Endothelial cell of umbilical vein (primary cell): ENCODE data around the gene RELCH.

Experiments used
- EZH2 ChIP-seq: IDR thresholded peaks from 2 replicates; pipeline ENCODE4 v1.6.1; 2012; ENCODE audit warnings: borderline replicate concordance, low read depth, mild to moderate bottlenecking, moderate library complexity, low read length, inconsistent platforms; ENCODE audit not compliant: severe bottlenecking
- FOS ChIP-seq: IDR thresholded peaks from 2 replicates; pipeline ENCODE4 v1.6.1; 2011; ENCODE audit warnings: mild to moderate bottlenecking, low read length, moderate library complexity, borderline replicate concordance; ENCODE audit not compliant: insufficient read depth
- GATA2 ChIP-seq: IDR thresholded peaks from 2 replicates; pipeline ENCODE4 v1.7.0; 2011; ENCODE audit warnings: low read depth, mild to moderate bottlenecking, moderate library complexity, mixed read lengths, low read length; ENCODE audit not compliant: insufficient read length, insufficient read depth
- JUN ChIP-seq: IDR thresholded peaks from 2 replicates; pipeline ENCODE4 v1.6.1; 2011; ENCODE audit warnings: borderline replicate concordance, low read depth; ENCODE audit not compliant: insufficient read length, insufficient read depth
- MYC ChIP-seq: IDR thresholded peaks from one replicate; pipeline ENCODE4 v1.6.1; 2011; ENCODE audit warnings: mild to moderate bottlenecking, low read depth, low read length
- POLR2A ChIP-seq: IDR thresholded peaks from 2 replicates; pipeline ENCODE4 v1.6.1; 2012; ENCODE audit warnings: low read depth, mild to moderate bottlenecking, control low read depth, low read length
- POLR2AphosphoS5 ChIP-seq: IDR thresholded peaks from 2 replicates; pipeline ENCODE4 v1.6.1; 2012; ENCODE audit warnings: low read depth, mild to moderate bottlenecking, control low read depth, low read length, moderate library complexity; ENCODE audit not compliant: insufficient read depth
- TF ChIP-seq, protein P1 (sequence below), 2 donors: IDR thresholded peaks; 1 replicate in 1 of 2; 2 replicates in 1 of 2; pipeline ENCODE4 v1.5.1; 2011; ENCODE audit warnings: low read length in 2 of 2, mild to moderate bottlenecking in 2 of 2, moderate library complexity in 2 of 2, control low read depth in 1 of 2, inconsistent platforms in 1 of 2, low read depth in 1 of 2; ENCODE audit not compliant: insufficient read depth in 1 of 2; ENCODE audit errors: extremely low read depth in 1 of 2
- TF ChIP-seq, protein P2 (sequence below): IDR thresholded peaks from 2 replicates; pipeline ENCODE4 v1.6.1; 2011; ENCODE audit not compliant: insufficient read depth, insufficient read length

DNA sequence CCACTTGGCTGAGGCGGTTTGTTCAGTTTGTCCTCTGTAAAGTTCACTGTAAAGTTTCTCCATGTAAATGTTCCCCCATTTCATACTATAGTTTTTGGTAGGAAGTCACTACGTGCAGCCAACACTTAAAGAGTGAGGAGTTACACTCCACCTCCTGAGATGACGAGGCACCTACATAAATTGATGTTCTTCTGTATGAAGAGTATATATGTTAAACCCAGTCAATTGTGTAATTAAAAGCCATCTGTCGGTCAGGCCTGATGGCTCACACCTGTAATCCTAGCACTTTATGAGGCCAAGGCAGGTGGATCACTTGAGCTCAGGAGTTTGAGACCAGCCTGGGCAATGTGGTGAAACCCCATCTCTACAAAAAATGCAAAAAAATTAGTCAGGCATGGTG is 7.8 kb upstream of the RELCH start:
- TF ChIP-seq, protein P1, sequence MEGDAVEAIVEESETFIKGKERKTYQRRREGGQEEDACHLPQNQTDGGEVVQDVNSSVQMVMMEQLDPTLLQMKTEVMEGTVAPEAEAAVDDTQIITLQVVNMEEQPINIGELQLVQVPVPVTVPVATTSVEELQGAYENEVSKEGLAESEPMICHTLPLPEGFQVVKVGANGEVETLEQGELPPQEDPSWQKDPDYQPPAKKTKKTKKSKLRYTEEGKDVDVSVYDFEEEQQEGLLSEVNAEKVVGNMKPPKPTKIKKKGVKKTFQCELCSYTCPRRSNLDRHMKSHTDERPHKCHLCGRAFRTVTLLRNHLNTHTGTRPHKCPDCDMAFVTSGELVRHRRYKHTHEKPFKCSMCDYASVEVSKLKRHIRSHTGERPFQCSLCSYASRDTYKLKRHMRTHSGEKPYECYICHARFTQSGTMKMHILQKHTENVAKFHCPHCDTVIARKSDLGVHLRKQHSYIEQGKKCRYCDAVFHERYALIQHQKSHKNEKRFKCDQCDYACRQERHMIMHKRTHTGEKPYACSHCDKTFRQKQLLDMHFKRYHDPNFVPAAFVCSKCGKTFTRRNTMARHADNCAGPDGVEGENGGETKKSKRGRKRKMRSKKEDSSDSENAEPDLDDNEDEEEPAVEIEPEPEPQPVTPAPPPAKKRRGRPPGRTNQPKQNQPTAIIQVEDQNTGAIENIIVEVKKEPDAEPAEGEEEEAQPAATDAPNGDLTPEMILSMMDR (IDR thresholded peaks at IDR 0.05; ENCODE audit: extremely low read depth in 1 of 2, insufficient read depth in 1 of 2, low read depth in 1 of 2, low read length in 2 of 2), result no peak
- no peak for TF ChIP-seq MYC
- TF ChIP-seq POLR2A, result no peak
- no peak for TF ChIP-seq POLR2AphosphoS5
- no peak for TF ChIP-seq EZH2
- TF ChIP-seq JUN, result no peak
- TF ChIP-seq GATA2, result no peak
- TF ChIP-seq, protein P2, sequence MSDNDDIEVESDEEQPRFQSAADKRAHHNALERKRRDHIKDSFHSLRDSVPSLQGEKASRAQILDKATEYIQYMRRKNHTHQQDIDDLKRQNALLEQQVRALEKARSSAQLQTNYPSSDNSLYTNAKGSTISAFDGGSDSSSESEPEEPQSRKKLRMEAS, result no peak
- no peak for TF ChIP-seq FOS
